SU-DHL-6 (cell line): Measurements from ENCODE around the gene CORO1C.

Source experiments
- H2AFZ ChIP-seq: fragments of 200-600 bp; sonication (generic); 2 replicates; pipeline ENCODE4 v1.6.1; 2014; ENCODE audit warnings: low read depth, mild to moderate bottlenecking, moderate library complexity, mixed read lengths, antibody characterized with exemption, low read length; ENCODE audit not compliant: severe bottlenecking
- H3F3A ChIP-seq: fragments of 200-600 bp; shearing (Covaris generic); 2 replicates; pipeline ENCODE4 v1.6.0; 2016; ENCODE audit warnings: antibody characterized with exemption, mild to moderate bottlenecking; ENCODE audit not compliant: insufficient read depth
- H3K27ac ChIP-seq: fragments of 200-600 bp; sonication (generic); 2 replicates; pipeline ENCODE4 v1.5.1; 2016; ENCODE audit warnings: low read depth, mild to moderate bottlenecking, low read length, moderate library complexity, mixed read lengths
- H3K27me3 ChIP-seq: fragments of 200-600 bp; sonication (generic), shearing (Covaris generic); 2 replicates; pipeline ENCODE4 v1.6.0; 2014; ENCODE audit warnings: mild to moderate bottlenecking, low read length
- H3K36me3 ChIP-seq: fragments of 200-600 bp; sonication (generic); 2 replicates; pipeline ENCODE4 v1.6.1; 2014; ENCODE audit warnings: mild to moderate bottlenecking, low read length, mixed read lengths
- H3K4me2 ChIP-seq: fragments of 300-600, 200-600 bp; shearing (Covaris generic), sonication (generic); 2 replicates; pipeline ENCODE4 v1.6.0; 2014; ENCODE audit warnings: low read length, low read depth, mild to moderate bottlenecking; ENCODE audit not compliant: poor library complexity, severe bottlenecking
- H3K4me3 ChIP-seq: fragments of 200-600 bp; sonication (generic); 2 replicates; pipeline ENCODE4 v1.5.1; 2014; ENCODE audit warnings: antibody characterized with exemption, low read length, mild to moderate bottlenecking, mixed read lengths; ENCODE audit not compliant: insufficient read depth, poor library complexity, severe bottlenecking
- H3K79me2 ChIP-seq: fragments of 200-600 bp; sonication (generic); 2 replicates; pipeline ENCODE4 v1.6.1; 2014; ENCODE audit warnings: mild to moderate bottlenecking, low read length, moderate library complexity; ENCODE audit not compliant: insufficient read depth
- H3K9ac ChIP-seq: fragments of 200-600 bp; sonication (generic); 2 replicates; pipeline ENCODE4 v1.7.0; 2014; ENCODE audit warnings: mild to moderate bottlenecking, low read length
- H3K9me2 ChIP-seq: fragments of 200-600 bp; sonication (generic); replicated peaks from 2 replicates; pipeline ENCODE4 v1.6.1; 2014; ENCODE audit warnings: low read length; ENCODE audit not compliant: insufficient read depth
- H3K9me3 ChIP-seq: fragments of 200-600 bp; sonication (generic); 2 replicates; pipeline ENCODE4 v1.6.1; 2014; ENCODE audit warnings: low read length, mixed read lengths; ENCODE audit not compliant: insufficient read depth
- H4K20me1 ChIP-seq: fragments of 200-600 bp; sonication (generic); 2 replicates; pipeline ENCODE4 v1.6.1; 2014; ENCODE audit warnings: low read depth, mild to moderate bottlenecking, antibody characterized with exemption, low read length, moderate library complexity, mixed read lengths
- EZH2phosphoT487 ChIP-seq: fragments of 200-600 bp; sonication (generic), shearing (Covaris generic); conservative IDR thresholded peaks from 2 replicates; pipeline ENCODE4 v1.6.1; 2018; ENCODE audit warnings: mild to moderate bottlenecking, antibody characterized with exemption, low read length, moderate library complexity, mixed read lengths
- TF ChIP-seq, protein P1 (sequence below): fragments of 200-600 bp; sonication (generic); IDR thresholded peaks from one replicate; pipeline ENCODE4 v1.5.1; 2017; ENCODE audit warnings: antibody characterized with exemption, mild to moderate bottlenecking, low read length, moderate library complexity; ENCODE audit not compliant: insufficient read depth, poor library complexity, severe bottlenecking

The CORO1C gene

GRCh38 chr12:108722992-108723766, 8.1 kb downstream of the CORO1C start:
- Histone ChIP-seq H3K36me3 (no peaks in the 10 kb centered on the region), H3K27ac (no peak overlapping the region), H3K9me2 (no peaks in the 10 kb centered on the region), H2AFZ (no peak overlapping the region), H3K4me2 (no peak overlapping the region), H3K9ac (no peak overlapping the region), H3K4me3 (no peak overlapping the region), H4K20me1 (peaks cover 6% of the 10 kb centered on the region; the same call in 1 of the 2 replicates), H3F3A (no peaks in the 10 kb centered on the region), H3K79me2 (no peaks in the 10 kb centered on the region), H3K9me3 (no peaks in the 10 kb centered on the region), H3K27me3 (no peaks in the 10 kb centered on the region)
- no peak for TF ChIP-seq EZH2phosphoT487
- TF ChIP-seq, protein P1, sequence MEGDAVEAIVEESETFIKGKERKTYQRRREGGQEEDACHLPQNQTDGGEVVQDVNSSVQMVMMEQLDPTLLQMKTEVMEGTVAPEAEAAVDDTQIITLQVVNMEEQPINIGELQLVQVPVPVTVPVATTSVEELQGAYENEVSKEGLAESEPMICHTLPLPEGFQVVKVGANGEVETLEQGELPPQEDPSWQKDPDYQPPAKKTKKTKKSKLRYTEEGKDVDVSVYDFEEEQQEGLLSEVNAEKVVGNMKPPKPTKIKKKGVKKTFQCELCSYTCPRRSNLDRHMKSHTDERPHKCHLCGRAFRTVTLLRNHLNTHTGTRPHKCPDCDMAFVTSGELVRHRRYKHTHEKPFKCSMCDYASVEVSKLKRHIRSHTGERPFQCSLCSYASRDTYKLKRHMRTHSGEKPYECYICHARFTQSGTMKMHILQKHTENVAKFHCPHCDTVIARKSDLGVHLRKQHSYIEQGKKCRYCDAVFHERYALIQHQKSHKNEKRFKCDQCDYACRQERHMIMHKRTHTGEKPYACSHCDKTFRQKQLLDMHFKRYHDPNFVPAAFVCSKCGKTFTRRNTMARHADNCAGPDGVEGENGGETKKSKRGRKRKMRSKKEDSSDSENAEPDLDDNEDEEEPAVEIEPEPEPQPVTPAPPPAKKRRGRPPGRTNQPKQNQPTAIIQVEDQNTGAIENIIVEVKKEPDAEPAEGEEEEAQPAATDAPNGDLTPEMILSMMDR, result no peak

DNA sequence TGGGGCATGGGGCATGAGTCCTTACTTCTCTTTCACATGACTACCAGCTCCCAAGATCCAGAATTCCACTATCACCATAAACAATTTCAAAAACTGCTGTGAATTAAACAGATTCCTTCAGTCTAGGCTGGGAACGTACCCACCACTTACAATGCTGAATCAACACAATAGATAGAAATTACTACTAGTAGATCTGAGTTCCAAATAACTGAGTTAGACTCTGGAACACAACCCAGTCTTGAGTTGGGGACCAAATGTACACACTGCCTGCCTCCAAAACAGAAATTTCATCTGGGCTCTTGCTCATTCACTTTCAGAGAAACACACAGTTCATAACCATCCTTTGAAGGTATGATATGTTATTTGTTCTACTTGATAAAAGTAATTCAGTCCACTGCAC, 8.9 kb downstream of the CORO1C start:
- H4K20me1 ChIP-seq, result peaks cover 6% of the 10 kb centered on the region; the same call in 1 of the 2 replicates

DNA sequence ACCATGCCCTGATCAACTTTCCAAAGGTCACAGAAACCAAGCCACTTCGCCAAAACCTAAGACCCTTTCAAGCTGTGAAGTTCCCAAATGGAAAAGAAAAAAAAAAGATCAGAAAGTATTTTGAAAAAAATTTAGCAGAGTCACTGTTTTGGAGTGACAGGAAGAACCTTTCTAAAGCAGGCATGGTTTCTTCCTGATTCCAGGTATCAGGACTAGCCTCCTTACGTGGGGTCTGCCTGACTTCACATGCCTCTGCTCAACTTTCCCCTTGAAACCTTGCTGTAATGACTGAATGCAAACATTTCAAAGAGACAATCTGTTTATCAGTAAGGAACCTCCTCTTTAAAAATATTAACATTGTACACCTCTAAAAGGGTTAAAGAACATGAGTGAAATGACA, 9.5 kb downstream of the CORO1C start:
- no peaks in the 10 kb centered on the region for H3K36me3 ChIP-seq
- H3K27ac ChIP-seq, result no peak overlapping the region
- H4K20me1 ChIP-seq, result peaks cover 6% of the 10 kb centered on the region; the same call in 1 of the 2 replicates
- no peak for TF ChIP-seq EZH2phosphoT487
- TF ChIP-seq, protein P1, result no peak
- H3K4me3 ChIP-seq, result no peak overlapping the region
- H3K9ac ChIP-seq, result no peak overlapping the region
- H2AFZ ChIP-seq, result no peak overlapping the region
- no peaks in the 10 kb centered on the region for H3F3A ChIP-seq
- H3K9me2 ChIP-seq, result no peaks in the 10 kb centered on the region
- no peaks in the 10 kb centered on the region for H3K79me2 ChIP-seq
- no peaks in the 10 kb centered on the region for H3K27me3 ChIP-seq
- H3K9me3 ChIP-seq, result no peaks in the 10 kb centered on the region
- no peak overlapping the region for H3K4me2 ChIP-seq

More for the DNA sequence above, 8.9 kb downstream of the CORO1C start:
- H3K4me3 ChIP-seq, result no peak overlapping the region
- H3K9me3 ChIP-seq, result no peaks in the 10 kb centered on the region
- no peak overlapping the region for H3K4me2 ChIP-seq
- no peaks in the 10 kb centered on the region for H3K9me2 ChIP-seq
- no peak overlapping the region for H3K27ac ChIP-seq
- H3K27me3 ChIP-seq, result no peaks in the 10 kb centered on the region
- H3F3A ChIP-seq, result no peaks in the 10 kb centered on the region
- no peaks in the 10 kb centered on the region for H3K79me2 ChIP-seq
- no peak overlapping the region for H3K9ac ChIP-seq
- no peak for TF ChIP-seq EZH2phosphoT487
- TF ChIP-seq, protein P1, result no peak
- no peaks in the 10 kb centered on the region for H3K36me3 ChIP-seq
- H2AFZ ChIP-seq, result no peak overlapping the region
